DMS 273 treated with DMSO at 0.1 percent for 48 hours (cell line): ENCODE measurements around the gene EMC7.
"Not testable (repeated sequence)": the region's sequence is repeated elsewhere in the genome, so short reads cannot be mapped to it uniquely, and the experiment has no call there.

ENCODE experiments used
- DNase-seq: peaks from one replicate; lab custom pipeline; 2025; lab: John Stamatoyannopoulos, UW

Gene EMC7

DNA sequence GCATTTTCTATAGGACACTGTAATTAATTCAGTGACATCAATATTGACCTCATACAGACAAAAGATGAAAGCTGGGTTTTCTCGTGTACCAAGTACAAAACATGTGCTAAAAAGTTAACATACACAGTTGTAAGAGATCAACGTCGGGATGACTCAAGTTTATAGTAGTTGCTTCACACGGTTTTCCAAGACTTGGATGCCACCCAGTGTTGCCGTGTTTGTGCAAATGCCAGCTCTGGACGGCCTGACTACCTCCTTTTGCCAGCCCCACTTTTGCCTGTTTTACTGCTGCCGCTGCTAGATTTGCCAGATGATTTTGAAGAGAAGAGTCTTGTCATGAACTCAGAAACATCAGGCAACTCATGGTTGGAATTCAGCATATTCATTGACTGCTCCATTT lies 17.6 kb downstream of the EMC7 start:
- no peak for DNase-seq

DNA sequence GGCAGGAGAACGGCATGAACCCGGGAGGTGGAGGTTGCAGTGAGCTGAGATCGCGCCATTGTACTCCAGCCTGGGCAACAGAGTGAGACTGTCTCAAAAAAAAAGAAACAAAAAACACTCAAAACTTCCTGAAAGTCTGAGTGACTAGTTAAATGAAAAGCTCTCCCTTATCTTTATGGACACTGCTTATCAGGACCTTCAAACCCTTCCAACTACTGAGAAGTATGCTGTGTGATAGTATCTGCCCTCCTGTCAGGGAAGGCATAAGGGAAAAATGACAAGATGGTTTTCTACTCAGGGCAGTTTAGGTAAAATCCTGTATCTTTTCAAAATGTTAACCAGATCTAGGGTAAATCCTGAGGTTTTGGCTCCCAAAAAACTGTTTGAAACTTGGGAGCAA lies 21.8 kb downstream of the EMC7 start:
- DNase-seq = no peak

- no peak for DNase-seq
These were observed 22.8 kb downstream of the EMC7 start for GRCh38 chr15:34078900-34079299.

DNA sequence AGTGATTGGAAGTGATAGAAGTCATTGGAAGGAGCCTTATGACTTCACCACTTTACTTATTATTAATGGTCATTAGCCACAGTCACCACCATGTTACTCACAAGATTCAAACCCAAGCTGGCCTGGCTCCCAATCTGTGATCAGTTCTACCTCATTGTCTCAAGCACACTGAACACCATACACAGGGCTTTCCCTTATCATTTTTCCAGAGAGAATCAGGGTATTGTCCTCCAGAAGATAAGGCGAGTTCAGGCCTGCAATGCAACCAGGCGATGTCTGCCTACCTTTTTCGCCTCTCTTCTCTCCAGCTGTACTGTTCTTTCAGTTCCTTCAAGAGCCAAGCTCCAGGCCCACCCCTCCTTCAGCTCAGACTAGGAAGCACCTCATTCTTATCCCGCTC lies 24.9 kb downstream of the EMC7 start:
- no peak for DNase-seq

GRCh38 chr15:34070003-34070402 lies 31.7 kb downstream of the EMC7 start:
- no peak for DNase-seq

- no peak for DNase-seq
These were observed 35.7 kb downstream of the EMC7 start for GRCh38 chr15:34065941-34066340.

- no peak for DNase-seq
These were observed 36.4 kb downstream of the EMC7 start for GRCh38 chr15:34065261-34065660.

DNA sequence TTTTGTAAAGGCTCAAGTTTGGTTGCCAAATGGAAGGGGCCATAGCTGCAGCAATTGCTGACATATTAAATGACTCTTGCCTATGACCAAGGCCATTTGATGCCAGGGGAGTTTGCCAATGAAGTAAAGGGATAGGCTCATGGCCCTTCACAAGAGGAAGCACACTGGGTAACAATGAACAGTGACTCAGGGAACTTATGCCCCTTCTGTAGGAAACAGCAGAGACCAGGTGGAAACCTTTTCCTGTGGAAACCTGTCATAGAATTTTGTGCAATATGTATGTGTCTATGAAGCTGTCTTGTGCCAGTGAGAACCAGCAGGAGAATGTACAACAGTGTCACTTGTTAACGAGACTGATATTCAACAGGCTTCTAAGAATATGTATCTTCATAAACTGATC lies 37.2 kb downstream of the EMC7 start:
- no peak for DNase-seq

DNA sequence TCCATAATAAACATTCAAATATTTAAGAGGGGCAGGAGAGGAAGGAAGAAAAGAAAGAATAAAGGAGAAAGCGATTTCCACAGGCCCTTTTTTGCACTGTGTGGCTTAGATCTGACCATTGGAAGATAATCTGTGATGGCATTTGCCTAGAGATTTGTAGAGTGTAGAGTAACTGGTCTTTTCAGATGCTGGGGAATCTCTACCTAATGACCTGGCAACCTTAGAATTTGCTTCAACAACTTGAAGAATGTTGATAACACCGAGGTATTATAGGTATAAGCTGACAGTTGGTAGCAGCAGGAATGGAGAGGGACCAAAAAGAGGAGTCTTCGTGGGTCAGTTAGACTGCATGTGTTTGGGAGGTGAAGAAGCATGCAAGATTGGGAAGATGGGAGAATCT lies 41.7 kb downstream of the EMC7 start:
- DNase-seq = no peak

DNA sequence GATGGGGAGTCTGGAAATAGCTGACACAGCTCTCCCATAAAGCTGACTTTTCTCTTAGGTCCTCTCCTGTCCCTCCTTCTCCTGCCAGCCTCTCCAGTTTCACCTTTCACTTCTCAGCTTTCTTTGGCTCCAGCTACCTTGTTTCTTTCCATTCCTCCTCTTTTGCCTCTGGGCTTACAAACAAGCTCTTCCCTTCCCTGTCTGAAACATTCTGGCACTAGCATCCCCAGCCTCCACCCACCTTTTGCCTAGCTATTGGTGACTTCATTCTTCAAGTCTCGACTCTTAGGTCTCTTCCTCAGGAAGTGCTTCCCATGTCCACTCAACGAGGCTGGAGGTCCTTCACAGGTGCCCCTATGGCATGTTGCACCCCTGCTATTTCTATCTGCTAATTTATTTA lies 42.2 kb downstream of the EMC7 start:
- no peak for DNase-seq

- DNase-seq = no peak
These were observed 44.8 kb downstream of the EMC7 start for GRCh38 chr15:34056911-34057310.

GRCh38 chr15:34055868-34056595 lies 45.6 kb downstream of the EMC7 start:
- DNase-seq = no peak

DNA sequence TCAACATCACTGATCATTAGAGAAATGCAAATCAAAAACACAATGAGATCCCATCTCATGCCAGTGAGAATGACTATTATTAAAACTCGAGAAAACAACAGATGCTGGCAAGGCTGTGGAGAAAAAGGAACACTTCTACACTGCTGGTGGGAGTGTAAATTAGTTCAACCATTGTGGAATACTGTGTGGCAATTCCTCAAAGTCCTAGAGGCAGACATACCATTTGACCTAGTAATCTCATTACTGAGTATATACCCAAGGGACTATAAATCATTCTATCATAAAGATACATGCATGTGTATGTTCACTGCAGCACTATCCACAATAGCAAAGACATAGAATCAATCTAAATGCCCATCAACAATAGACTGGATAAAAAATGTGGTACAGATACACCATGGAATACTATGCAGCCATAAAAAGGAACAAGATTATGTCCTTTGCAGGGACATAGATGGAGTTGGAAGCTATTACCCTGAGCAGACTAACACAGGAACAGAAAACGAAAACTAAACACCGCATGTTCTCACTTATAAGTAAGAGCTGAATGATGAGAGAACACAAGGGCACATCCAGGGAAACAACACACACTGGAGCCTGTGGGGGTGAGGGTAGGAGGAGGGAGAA lies 47.5 kb downstream of the EMC7 start:
- DNase-seq = no peak

DNA sequence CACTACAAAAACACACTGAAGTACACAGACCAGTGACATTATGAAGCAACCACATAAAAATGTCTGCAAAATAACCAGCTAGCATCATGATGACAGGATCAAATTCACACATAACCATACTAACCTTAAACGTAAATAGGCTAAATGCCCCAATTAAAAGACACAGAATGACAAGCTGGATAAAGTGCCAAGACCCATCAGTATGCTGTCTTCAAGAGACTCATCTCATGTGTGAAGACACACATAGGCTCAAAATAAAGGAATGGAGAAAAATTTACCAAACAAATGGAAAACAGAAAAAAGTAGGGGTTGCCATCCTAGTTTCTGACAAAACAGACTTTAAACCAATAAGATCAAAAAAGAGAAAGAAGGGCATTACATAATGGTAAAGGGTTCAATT lies 51.3 kb downstream of the EMC7 start:
- DNase-seq = not testable (repeated sequence)

DNA sequence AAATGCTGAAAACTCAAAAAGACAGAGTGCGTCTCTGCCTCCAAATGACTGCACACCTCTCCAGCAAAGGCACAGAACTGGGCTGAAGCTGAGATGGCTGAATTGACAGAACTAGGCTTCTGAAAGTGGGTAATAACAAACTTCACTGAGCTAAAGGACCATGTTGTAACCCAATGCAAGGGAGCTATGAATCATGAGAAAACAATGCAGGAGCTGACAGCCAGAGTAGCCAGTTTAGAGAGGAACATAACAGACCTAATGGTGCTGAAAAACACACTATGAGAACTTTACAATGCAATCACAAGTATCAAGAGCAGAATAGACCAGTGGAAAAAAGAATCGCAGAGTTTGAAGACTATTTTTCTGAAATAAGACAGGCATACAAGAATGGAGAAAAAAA lies 52.5 kb downstream of the EMC7 start:
- DNase-seq = no peak

DNA sequence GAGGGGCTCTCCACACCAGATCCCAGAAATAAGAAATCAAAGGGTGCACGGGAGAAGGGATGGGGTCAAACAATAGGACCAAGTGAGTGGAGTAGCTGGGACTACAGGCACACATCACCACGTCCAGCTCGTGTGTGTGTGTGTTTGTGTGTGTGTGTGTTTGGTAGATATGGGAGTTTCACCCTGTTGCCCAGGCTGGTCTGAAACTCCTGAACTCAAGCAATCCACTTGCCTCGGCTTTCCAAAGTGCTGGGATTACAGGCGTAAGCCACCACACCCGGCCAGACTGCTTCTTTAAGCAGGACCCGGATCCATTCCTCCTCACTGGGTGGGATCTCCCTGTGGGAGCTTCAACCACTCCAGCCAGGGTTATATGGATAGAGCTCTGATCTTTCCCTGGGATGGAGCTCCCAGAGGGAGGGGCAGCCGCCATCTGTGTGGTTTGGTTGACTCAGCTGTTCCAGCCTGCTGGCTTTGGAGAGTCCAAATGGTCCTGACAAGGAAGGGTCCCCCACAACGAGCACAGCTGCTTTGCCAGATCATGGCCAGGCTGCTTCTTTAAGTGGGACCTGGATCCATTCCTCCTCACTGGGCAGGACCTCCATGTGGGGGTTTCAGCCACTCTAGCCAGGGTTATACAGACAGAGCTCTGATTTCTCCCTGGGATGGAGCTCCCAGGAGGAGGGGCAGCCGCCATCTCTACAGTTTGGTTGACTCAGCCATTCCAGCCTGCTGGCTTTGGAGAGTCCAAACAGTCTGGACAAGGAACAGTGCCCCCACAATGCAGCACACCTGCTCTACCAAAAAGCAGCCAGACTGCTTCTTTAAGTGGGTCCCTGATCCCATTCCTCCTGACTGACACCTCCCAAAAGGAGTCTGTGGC lies 53.5 kb downstream of the EMC7 start:
- DNase-seq = no peak

DNA sequence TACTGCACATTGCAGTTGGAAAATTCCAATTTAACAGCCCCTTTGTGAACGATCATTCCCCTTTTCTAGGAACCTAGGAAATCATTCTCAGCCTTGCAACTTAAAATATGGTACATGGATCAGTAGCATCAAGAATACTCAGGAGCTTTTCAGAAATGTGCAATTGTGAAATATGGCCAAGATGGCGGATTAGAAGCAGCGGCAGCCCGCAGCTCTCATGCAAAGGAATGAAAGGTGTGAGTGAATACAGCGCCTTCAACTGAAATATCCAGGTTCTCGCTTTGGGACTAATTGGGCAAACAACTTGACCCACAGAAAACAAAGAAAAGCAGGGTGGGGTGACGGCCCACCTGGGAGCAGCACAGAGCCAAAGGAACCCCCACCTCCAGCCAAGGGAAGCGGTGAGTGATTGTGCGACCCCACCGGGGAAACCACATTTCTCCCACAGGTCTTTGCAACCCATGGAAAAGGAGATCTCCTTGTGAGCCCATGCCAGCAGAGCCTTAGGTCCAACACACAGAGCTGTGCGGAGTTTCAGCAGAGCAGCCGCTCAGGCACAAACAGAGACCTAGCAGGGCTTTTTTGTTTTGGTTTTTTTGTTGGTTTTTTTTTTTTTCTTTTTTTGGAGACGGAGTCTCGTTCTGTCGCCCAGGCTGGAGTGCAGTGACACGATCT lies 55.1 kb downstream of the EMC7 start:
- no peak for DNase-seq

DNA sequence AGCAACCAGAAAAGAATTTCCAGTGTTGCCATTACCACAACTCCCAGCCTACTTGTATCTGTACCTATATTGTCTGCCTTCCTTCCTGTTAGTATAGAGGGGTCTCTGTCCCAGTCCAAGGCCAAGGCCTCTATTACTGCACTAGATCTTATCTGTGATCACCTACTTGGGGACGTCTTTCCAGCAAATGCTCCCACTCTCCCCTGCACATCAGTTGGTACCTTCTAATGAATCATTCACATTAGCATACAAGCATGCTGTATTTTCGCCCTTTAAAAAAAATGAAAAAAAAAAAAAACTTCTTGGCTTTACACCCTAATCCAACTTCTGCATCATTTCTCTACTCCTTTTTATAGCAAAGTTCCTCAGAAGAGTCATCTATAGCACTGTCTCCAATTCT lies 57.8 kb downstream of the EMC7 start:
- no peak for DNase-seq

DNA sequence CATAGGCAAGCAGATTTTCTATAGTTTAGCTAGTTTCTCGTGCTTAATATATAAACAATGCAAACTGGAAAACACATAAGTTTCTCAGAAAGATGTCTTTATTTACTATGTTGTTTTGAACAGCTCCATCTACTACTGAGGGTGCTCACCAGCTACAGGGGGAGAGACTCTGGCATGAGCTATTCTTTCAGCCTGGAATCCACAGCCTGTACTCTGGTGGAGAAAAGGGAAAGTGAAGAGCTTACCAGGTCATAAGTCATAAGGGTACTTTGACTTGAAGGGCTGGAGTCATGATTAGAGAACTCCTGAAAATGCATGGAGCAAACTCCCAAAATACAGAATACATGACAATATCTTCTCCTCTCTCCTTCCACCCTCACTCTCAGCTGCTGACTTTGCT lies 58.3 kb downstream of the EMC7 start:
- DNase-seq = no peak

DNA sequence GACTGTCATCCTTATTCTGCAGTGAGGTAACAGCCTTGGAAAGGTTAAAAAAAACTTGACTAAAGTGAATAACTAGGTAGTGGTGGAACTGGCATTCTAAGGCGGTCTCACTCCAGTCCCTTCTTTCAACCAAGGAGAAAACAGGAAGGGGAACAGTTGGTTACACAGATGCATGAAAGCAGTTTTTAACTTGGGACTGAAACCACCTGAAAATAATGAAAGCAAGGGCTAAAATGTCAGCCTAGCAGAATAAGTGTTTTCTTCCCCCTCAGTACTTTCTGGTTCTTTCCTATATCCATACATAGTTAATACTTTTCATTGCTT lies 61.9 kb downstream of the EMC7 start:
- no peak for DNase-seq

- DNase-seq = no peak
These were observed 62.5 kb downstream of the EMC7 start, which contains the start of gene AVEN for GRCh38 chr15:34038871-34039789. TSS of gene AVEN (minus strand) at chr15:34039204. CDS start at chr15:34039046, 158 bp downstream.
